Ramos (cell line): ENCODE results near the gene MAP3K9.

Experiments
- in situ Hi-C: fragments of 300-500 bp; cut with MboI; formaldehyde crosslinking; loops from one replicate; pipeline ENCODE4 v1.14.3; 2022; ENCODE audit warnings: low sequenced_read_pairs; ENCODE audit not compliant: unreplicated experiment

The MAP3K9 gene

GRCh38 chr14:70822530-70823185, 13.3 kb upstream of the MAP3K9 start:
- in situ Hi-C loops = no loop called here

- in situ Hi-C loops = no loop called here
Observed at GRCh38 chr14:70821584-70822529, 12.5 kb upstream of the MAP3K9 start.

GRCh38 chr14:70816525-70816924, 7.2 kb upstream of the MAP3K9 start:
- in situ Hi-C loops = loop anchor here (10.0 kb wide), 1 partner anchor 192 kb away; no protein-coding TSS in a partner anchor

GRCh38 chr14:70814466-70814865, 5.2 kb upstream of the MAP3K9 start:
- in situ Hi-C loops = loop anchor here (10.0 kb wide), 1 partner anchor 190 kb away; no protein-coding TSS in a partner anchor

- in situ Hi-C loops = loop anchor here (10.0 kb wide), 1 partner anchor 187 kb away; no protein-coding TSS in a partner anchor
Observed at GRCh38 chr14:70812124-70812818, 3.0 kb upstream of the MAP3K9 start.

- in situ Hi-C loops = loop anchor here (10.0 kb wide), 1 partner anchor 187 kb away; no protein-coding TSS in a partner anchor
Observed at GRCh38 chr14:70811578-70811977, 2.3 kb upstream of the MAP3K9 start.

- in situ Hi-C loops = loop anchor here (10.0 kb wide), 1 partner anchor 186 kb away; no protein-coding TSS in a partner anchor
Observed at GRCh38 chr14:70811050-70811449, 1.7 kb upstream of the MAP3K9 start.

- in situ Hi-C loops = loop anchor here (10.0 kb wide), 1 partner anchor 186 kb away; no protein-coding TSS in a partner anchor
Observed at GRCh38 chr14:70810621-70811020, 1.3 kb upstream of the MAP3K9 start.

- in situ Hi-C loops = no loop called here
Observed at GRCh38 chr14:70808416-70809224, 693 bp downstream of the MAP3K9 start.

- in situ Hi-C loops = no loop called here
Observed at GRCh38 chr14:70807898-70808415, 1.4 kb downstream of the MAP3K9 start.

- in situ Hi-C loops = no loop called here
Observed at GRCh38 chr14:70804556-70805162, 4.7 kb downstream of the MAP3K9 start.

GRCh38 chr14:70803321-70804310, 5.7 kb downstream of the MAP3K9 start:
- in situ Hi-C loops = no loop called here

GRCh38 chr14:70802379-70802778, 6.9 kb downstream of the MAP3K9 start:
- in situ Hi-C loops = no loop called here

GRCh38 chr14:70801836-70802235, 7.5 kb downstream of the MAP3K9 start:
- in situ Hi-C loops = no loop called here

GRCh38 chr14:70796551-70796950, 12.8 kb downstream of the MAP3K9 start:
- in situ Hi-C loops = no loop called here

- in situ Hi-C loops = no loop called here
Observed at GRCh38 chr14:70794294-70794693, 15.0 kb downstream of the MAP3K9 start.

GRCh38 chr14:70793637-70794036, 15.7 kb downstream of the MAP3K9 start:
- in situ Hi-C loops = no loop called here

GRCh38 chr14:70792939-70793338, 16.4 kb downstream of the MAP3K9 start:
- in situ Hi-C loops = no loop called here
